NB4 (cell line): ENCODE measurements around the gene LST1.

Source experiments
- POLR2A ChIP-seq: IDR thresholded peaks from 2 replicates; pipeline ENCODE4 v1.6.1; 2011; ENCODE audit warnings: mild to moderate bottlenecking; ENCODE audit not compliant: insufficient read length; ENCODE audit errors: extremely low read depth
- TF ChIP-seq, protein P1 (sequence below): IDR thresholded peaks from one replicate; pipeline ENCODE4 v1.5.1; 2012; ENCODE audit warnings: low read depth, low read length

DNA sequence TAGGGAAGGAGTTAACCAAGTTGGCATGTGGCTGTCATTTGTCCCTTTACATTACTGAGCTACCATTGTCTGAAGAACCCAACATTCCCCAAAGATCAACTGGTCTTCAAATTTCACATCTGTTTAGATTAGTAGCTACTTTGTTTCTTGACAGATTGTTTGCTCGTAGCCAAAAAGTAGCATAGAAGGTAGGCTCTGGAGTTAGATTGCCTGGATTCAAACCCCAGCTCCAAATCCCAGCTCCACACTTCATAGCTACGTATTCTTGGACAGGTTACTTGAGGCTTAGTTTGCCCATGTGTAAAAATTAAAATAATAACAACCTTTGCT, 37.6 kb upstream of the LST1 start:
- TF ChIP-seq, protein P1, sequence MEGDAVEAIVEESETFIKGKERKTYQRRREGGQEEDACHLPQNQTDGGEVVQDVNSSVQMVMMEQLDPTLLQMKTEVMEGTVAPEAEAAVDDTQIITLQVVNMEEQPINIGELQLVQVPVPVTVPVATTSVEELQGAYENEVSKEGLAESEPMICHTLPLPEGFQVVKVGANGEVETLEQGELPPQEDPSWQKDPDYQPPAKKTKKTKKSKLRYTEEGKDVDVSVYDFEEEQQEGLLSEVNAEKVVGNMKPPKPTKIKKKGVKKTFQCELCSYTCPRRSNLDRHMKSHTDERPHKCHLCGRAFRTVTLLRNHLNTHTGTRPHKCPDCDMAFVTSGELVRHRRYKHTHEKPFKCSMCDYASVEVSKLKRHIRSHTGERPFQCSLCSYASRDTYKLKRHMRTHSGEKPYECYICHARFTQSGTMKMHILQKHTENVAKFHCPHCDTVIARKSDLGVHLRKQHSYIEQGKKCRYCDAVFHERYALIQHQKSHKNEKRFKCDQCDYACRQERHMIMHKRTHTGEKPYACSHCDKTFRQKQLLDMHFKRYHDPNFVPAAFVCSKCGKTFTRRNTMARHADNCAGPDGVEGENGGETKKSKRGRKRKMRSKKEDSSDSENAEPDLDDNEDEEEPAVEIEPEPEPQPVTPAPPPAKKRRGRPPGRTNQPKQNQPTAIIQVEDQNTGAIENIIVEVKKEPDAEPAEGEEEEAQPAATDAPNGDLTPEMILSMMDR = no peak
- TF ChIP-seq POLR2A = no peak
